Liver (tissue), 9 donors: ENCODE measurements around the gene TNS1. TPM values are rescaled to one million over a fixed set of nuclear protein-coding genes. Genes with fewer than 3 reads are reported as not detected.

Experiments
- DNase-seq: peaks from one replicate; pipeline ENCODE4 v3.0.0-alpha.2; 2017; ENCODE audit warnings: low spot score
- H3K27ac ChIP-seq, 2 donors: one replicate each; pipeline ENCODE4 v1.7.0; 2013; ENCODE audit warnings: inconsistent platforms in 2 of 2, low read length in 2 of 2, control low read depth in 1 of 2, low read depth in 1 of 2, mild to moderate bottlenecking in 1 of 2
- H3K27me3 ChIP-seq, 4 donors: one replicate each; pipeline versions ENCODE4 v1.6.1 to v1.7.0; 2013; ENCODE audit warnings: low read length in 3 of 4, inconsistent platforms in 1 of 4, mild to moderate bottlenecking in 1 of 4, moderate library complexity in 1 of 4; ENCODE audit not compliant: control insufficient read depth in 4 of 4, insufficient read depth in 4 of 4
- H3K36me3 ChIP-seq, 4 donors: one replicate each; pipeline versions ENCODE4 v1.6.1 to v1.7.0; 2013; ENCODE audit warnings: low read length in 3 of 4, mild to moderate bottlenecking in 3 of 4, low read depth in 1 of 4, moderate library complexity in 1 of 4; ENCODE audit not compliant: control insufficient read depth in 4 of 4, insufficient read depth in 3 of 4
- H3K4me1 ChIP-seq, 4 donors: one replicate each; pipeline versions ENCODE4 v1.6.1 to v1.7.0; 2013; ENCODE audit warnings: low read length in 3 of 4, mild to moderate bottlenecking in 3 of 4, moderate library complexity in 1 of 4; ENCODE audit not compliant: control insufficient read depth in 4 of 4, insufficient read depth in 4 of 4
- H3K4me3 ChIP-seq, 3 donors: one replicate each; pipeline versions ENCODE4 v1.6.1 to v1.7.0; 2013; ENCODE audit warnings: low read length in 3 of 3, control low read depth in 1 of 3, low read depth in 1 of 3, mild to moderate bottlenecking in 1 of 3
- H3K9ac ChIP-seq, 2 donors: one replicate each; pipeline ENCODE4 v1.7.0; 2013; ENCODE audit warnings: low read length in 2 of 2, mild to moderate bottlenecking in 2 of 2, moderate library complexity in 2 of 2, control low read depth in 1 of 2, low read depth in 1 of 2
- H3K9me3 ChIP-seq, 4 donors: one replicate each; pipeline versions ENCODE4 v1.6.1 to v1.7.0; 2013; ENCODE audit warnings: low read length in 3 of 4; ENCODE audit not compliant: control insufficient read depth in 4 of 4
- FOXA1 ChIP-seq: IDR thresholded peaks from 2 replicates; pipeline ENCODE4 v1.6.1; 2016; ENCODE audit warnings: antibody characterized with exemption
- JUND ChIP-seq, 2 donors: IDR thresholded peaks; 2 replicates each; pipeline ENCODE4 v1.6.1; 2016; ENCODE audit warnings: antibody characterized with exemption in 2 of 2
- NR2F2 ChIP-seq: IDR thresholded peaks from 2 replicates; pipeline ENCODE4 v1.6.1; 2016; ENCODE audit warnings: antibody characterized with exemption
- WGBS: extraction: QIAGEN DNeasy Blood & Tissue Kit; methylation state at CpG from one replicate; pipeline ENCODE4 v1.1.7; 2013; 5-methylcytosine and 5-hydroxymethylcytosine counted together
- polyA plus RNA-seq, 2 donors: library from polyadenylated mRNA; stranded (reverse) in 1 of 2; unstranded in 1 of 2; fragments of 200-250 nt in 1 of 2; fragments of >200 nt in 1 of 2; fragmentation: Nextera tagmentation in 1 of 2; extraction: Ambion mirVana in 1 of 2; gene quantifications; one replicate each; pipeline versions ENCODE4 v1.2.1 to v1.2.3, GENCODE V29; 2013 to 2015
- total RNA-seq, 2 donors: library from RNA; depleted of rRNA; stranded (reverse); fragments of >200 nt; gene quantifications; one replicate each; pipeline ENCODE4 v1.2.3, GENCODE V29; 2014
- TF ChIP-seq, protein P1 (sequence below): IDR thresholded peaks from 2 replicates; pipeline ENCODE4 v1.6.1; 2016; ENCODE audit warnings: antibody characterized with exemption
- TF ChIP-seq, protein P2 (sequence below): IDR thresholded peaks from 2 replicates; pipeline ENCODE4 v1.6.1; 2016; ENCODE audit warnings: antibody characterized with exemption
- TF ChIP-seq, protein P3 (sequence below): IDR thresholded peaks from 2 replicates; pipeline ENCODE4 v1.6.1; 2016; ENCODE audit warnings: antibody characterized with exemption, mild to moderate bottlenecking
- donor health status: healthy.
- donor health status: healthy.
- donor health status: healthy.
- donor health status: healthy.
- donor health status: healthy.

The TNS1 gene
- total and polyA plus RNA-seq, 4 donors: 16.3 to 128 (median 57.3) TPM

DNA sequence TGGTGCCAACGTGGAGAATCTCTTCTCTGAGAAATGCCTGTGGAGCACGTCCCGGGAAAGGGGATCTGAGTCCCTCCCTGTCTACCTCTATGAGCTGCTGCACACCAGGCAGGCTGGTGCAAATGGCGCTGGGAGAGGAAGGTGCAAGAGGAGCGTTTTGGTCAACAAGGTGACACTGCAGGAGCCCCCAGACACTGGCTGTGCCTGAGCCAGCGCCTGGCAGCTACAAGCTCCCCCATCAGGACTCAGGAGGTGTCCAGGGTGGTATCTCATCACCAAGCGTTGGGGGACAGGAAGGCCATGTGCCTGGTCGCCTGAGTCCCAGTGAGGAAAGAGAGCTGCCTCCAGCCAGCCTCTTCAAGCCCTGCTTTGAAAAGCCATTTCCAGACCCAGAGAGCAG lies 173.4 kb downstream of the TNS1 start:
- H3K9me3 ChIP-seq: no peaks in the 10 kb centered on the region
- 76% methylated on average over 8 of the region's 8 CpGs for WGBS
- peaks cover 0 to 4% (median 0%) of the 10 kb centered on the region in 4 donors for H3K4me1 ChIP-seq
- H3K4me3 ChIP-seq: no peak overlapping the region
- TF ChIP-seq, protein P1, sequence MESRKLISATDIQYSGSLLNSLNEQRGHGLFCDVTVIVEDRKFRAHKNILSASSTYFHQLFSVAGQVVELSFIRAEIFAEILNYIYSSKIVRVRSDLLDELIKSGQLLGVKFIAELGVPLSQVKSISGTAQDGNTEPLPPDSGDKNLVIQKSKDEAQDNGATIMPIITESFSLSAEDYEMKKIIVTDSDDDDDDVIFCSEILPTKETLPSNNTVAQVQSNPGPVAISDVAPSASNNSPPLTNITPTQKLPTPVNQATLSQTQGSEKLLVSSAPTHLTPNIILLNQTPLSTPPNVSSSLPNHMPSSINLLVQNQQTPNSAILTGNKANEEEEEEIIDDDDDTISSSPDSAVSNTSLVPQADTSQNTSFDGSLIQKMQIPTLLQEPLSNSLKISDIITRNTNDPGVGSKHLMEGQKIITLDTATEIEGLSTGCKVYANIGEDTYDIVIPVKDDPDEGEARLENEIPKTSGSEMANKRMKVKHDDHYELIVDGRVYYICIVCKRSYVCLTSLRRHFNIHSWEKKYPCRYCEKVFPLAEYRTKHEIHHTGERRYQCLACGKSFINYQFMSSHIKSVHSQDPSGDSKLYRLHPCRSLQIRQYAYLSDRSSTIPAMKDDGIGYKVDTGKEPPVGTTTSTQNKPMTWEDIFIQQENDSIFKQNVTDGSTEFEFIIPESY: no peak
- TF ChIP-seq, protein P2, sequence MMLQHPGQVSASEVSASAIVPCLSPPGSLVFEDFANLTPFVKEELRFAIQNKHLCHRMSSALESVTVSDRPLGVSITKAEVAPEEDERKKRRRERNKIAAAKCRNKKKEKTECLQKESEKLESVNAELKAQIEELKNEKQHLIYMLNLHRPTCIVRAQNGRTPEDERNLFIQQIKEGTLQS: no peak
- TF ChIP-seq JUND (IDR thresholded peaks at IDR 0.05): no peak
- H3K36me3 ChIP-seq: peaks cover 13 to 65% (median 32%) of the 10 kb centered on the region in 4 donors
- H3K27me3 ChIP-seq: no peaks in the 10 kb centered on the region
- DNase-seq: no peak
- H3K27ac ChIP-seq: no peak overlapping the region
- no peak overlapping the region for H3K9ac ChIP-seq

DNA sequence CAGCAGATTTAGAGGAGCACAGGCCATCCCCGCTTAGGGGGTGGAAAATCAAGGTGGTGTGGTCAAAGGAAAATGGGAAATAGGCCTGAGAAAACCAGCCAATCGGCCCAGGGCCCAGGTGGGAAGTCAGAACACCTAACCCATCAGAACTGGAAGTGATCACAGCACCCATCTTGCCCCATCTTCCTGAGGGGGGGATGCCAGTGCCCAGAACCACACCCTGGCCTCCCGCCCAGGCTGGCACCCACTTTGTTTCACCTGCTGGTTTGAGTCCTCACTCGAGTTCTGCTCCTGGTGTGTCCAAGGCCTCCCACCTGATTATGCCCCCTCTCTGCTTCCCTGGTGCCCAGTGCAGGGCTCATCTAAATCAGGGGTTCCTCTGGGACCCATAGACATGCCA lies 174.5 kb downstream of the TNS1 start:
- TF ChIP-seq, protein P3, sequence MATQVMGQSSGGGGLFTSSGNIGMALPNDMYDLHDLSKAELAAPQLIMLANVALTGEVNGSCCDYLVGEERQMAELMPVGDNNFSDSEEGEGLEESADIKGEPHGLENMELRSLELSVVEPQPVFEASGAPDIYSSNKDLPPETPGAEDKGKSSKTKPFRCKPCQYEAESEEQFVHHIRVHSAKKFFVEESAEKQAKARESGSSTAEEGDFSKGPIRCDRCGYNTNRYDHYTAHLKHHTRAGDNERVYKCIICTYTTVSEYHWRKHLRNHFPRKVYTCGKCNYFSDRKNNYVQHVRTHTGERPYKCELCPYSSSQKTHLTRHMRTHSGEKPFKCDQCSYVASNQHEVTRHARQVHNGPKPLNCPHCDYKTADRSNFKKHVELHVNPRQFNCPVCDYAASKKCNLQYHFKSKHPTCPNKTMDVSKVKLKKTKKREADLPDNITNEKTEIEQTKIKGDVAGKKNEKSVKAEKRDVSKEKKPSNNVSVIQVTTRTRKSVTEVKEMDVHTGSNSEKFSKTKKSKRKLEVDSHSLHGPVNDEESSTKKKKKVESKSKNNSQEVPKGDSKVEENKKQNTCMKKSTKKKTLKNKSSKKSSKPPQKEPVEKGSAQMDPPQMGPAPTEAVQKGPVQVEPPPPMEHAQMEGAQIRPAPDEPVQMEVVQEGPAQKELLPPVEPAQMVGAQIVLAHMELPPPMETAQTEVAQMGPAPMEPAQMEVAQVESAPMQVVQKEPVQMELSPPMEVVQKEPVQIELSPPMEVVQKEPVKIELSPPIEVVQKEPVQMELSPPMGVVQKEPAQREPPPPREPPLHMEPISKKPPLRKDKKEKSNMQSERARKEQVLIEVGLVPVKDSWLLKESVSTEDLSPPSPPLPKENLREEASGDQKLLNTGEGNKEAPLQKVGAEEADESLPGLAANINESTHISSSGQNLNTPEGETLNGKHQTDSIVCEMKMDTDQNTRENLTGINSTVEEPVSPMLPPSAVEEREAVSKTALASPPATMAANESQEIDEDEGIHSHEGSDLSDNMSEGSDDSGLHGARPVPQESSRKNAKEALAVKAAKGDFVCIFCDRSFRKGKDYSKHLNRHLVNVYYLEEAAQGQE: no peak
- Histone ChIP-seq H3K4me1 (peaks cover 0 to 4% (median 0%) of the 10 kb centered on the region in 4 donors), H3K4me3 (no peak overlapping the region), H3K36me3 (peaks cover 11 to 63% (median 31%) of the 10 kb centered on the region in 4 donors), H3K9me3 (no peaks in the 10 kb centered on the region), H3K27ac (no peak overlapping the region), H3K9ac (no peak overlapping the region), H3K27me3 (no peaks in the 10 kb centered on the region)
- 82% methylated on average over 4 of the region's 4 CpGs for WGBS
- DNase-seq: no peak

DNA sequence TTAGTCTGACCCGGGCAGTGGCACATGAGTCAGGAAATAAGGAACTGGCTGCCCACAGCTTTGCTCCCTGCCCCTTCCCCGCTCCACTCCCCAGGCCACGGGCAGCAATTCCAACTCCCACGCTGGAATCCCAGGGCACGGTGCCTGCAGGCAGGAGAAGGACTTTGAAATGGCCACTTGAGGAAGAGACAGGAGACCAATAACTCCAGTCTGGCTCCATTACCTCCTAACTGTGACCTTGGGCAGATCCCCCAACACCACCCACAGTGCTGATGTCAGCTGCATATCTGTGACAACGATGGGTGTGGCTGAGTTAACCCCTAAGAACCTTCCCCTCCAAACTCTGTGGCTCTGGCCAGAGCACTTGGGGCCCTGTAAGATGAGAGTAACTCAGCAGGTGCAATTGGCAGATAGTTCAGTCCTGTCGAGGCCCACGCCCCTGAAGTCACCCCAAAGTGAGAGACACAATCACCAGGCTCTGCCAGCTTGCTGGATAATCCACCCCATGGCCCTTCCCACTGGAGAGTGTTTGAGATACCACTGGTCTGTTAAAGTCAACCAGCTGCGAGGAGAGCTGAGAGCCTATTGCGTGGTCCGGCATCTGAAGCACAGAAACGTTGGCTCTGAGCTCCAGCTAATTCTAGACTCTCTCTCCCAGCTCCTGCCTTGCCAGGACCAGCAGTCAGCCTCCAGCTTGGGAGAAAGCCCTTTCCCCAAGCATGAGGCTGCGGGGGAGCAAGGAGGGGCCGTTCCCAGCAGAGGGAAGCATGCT lies 175.2 kb downstream of the TNS1 start:
- peaks cover 0 to 4% (median 0%) of the 10 kb centered on the region in 4 donors for H3K4me1 ChIP-seq
- H3K27me3 ChIP-seq: no peaks in the 10 kb centered on the region
- TF ChIP-seq FOXA1 (no peak), NR2F2 (peak; percentile 49)
- H3K9ac ChIP-seq: no peak overlapping the region
- H3K27ac ChIP-seq: peak overlapping the region; percentile 36 to 57
- H3K36me3 ChIP-seq: peaks cover 5 to 59% (median 28%) of the 10 kb centered on the region in 4 donors
- no peak overlapping the region for H3K4me3 ChIP-seq
- 62% methylated on average over 14 of the region's 14 CpGs for WGBS
- no peaks in the 10 kb centered on the region for H3K9me3 ChIP-seq
- peak; percentile 82 for DNase-seq
